GM19463 (cell line): ENCODE data around the gene ARFRP1.

Experiments
- ATAC-seq: cut with Tn5 transposase; IDR thresholded peaks from one replicate; pipeline ENCODE4 v1.9.1; 2021; ENCODE audit warnings: mild to moderate bottlenecking, moderate library complexity; ENCODE audit not compliant: unreplicated experiment

The ARFRP1 gene

DNA sequence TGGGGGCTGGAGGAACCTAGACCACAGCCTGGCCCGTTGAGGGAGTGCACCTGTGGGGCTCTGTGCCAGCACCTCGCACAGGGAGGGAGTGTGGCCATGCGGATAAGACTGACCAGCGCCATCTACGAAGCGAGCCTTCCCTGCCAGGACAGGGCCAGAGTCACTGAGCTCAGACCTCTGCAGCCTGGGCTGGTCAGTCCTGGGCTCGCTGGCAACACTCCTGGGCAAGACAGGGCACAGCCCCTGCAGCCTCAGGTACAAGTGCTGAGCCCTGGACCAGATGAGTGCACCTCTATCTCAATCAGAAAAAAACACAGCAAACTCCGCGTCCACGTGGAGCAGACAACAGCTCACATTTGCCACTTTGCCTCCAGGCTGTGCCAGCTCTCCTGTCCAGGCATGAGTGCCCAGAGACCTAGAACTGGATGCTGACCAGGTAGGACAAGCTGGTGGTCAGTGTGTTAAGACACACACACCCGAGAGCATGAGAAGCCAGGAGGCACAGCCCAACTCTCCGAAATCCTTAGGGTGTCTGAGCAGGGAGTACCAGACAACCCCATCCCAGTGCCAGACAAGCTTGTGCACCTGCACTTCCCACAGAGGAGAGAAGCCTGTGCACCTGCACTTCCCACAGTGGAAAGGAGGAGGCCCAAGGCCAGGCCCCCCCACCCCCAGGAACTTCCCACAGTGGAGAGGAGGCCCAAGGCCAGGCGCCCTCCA lies 4.9 kb downstream of the ARFRP1 start:
- ATAC-seq = no peak

GRCh38 chr20:63702036-63702665 lies 5.6 kb downstream of the ARFRP1 start:
- no peak for ATAC-seq

DNA sequence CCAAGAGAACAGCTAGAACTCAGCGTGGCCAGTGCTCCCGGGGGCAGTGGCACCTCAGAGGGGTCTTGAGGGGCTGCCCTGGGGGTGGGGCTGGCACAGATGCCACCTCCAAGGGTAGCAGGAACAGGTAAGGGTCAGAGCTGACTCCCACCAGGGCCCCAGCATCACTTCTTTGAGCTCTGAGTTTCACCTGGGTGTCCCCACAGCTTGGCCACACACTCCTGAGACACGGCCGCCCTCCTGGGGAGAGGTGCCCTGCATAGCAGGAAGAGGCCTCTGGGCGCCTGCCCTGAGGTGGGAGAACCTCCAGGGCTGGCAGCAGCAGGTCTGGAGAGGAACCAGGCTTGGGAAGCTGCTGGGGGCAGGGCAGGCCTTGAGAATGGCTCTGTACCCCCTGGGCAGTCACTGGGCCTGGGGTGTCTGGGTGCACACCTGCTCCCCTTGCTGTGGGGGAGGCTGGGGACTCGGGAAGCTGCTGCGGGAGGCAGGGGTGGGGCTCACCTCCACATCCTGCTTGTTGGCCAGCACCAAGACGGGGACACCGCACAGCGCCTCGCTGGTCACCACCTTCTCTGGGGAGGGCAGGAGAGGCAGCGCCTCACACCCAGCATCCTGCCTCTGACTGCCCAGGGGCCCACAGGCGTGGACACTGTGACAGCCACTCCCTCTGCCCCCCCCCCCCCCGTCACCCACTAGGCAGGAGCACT lies 6.3 kb downstream of the ARFRP1 start:
- no peak for ATAC-seq

DNA sequence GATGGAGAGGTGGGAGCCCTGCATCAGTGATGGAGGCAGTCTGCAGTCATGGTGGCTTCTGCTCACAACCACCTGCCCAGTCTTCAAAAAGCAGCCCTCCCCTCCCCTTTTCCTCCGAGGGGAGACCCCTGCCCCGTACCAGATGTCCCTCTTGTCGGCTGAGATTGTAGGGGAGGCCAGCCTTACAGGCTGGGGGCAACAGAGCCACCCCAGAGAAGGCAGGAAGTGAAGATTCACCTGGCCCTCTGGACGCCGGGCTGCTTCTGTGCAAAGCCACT lies 6.8 kb downstream of the ARFRP1 start:
- ATAC-seq = no peak

DNA sequence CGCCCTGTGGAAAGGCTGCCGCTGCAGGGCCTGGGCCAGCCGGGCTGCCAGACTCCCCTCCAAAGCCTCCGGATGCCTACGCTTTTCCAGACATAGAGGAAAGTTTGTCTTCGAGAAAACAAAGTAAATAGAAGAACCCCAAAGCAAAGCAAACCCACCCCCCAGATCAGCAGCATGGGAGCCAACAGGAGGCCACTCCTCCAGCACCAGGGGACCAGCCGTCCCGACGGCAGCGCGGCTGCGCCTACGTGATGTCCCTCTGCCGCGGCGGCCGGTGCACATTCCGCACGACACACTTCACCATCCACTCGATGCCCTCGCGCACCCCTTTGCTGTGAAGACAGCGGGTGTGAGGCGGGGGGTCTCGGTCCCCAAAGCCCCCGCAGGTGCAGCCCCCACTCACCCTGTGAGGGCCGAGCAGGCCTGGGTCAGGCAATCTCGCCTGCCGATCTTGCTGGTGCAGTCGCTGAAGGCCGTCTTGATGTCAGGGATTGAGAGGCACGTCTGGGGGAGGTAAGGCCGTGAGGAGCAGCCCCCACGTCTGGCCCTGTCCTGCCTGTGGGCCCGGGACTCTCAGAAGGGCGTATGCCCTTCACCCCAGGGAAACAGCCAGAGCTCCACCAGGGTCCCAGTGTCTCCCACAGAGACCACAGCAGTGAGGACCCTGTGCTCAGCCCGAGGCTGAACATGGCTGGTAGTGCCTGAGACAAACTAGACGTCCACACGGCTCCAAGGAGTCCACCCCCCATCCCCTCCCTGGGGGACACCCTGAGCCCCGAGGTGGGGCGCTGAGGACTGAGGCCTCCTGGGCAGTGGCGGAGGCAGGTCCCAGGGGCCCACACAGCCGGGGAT lies 7.4 kb downstream of the ARFRP1 start:
- ATAC-seq = no peak

GRCh38 chr20:63699466-63700198 lies 8.1 kb downstream of the ARFRP1 start:
- ATAC-seq = no peak

DNA sequence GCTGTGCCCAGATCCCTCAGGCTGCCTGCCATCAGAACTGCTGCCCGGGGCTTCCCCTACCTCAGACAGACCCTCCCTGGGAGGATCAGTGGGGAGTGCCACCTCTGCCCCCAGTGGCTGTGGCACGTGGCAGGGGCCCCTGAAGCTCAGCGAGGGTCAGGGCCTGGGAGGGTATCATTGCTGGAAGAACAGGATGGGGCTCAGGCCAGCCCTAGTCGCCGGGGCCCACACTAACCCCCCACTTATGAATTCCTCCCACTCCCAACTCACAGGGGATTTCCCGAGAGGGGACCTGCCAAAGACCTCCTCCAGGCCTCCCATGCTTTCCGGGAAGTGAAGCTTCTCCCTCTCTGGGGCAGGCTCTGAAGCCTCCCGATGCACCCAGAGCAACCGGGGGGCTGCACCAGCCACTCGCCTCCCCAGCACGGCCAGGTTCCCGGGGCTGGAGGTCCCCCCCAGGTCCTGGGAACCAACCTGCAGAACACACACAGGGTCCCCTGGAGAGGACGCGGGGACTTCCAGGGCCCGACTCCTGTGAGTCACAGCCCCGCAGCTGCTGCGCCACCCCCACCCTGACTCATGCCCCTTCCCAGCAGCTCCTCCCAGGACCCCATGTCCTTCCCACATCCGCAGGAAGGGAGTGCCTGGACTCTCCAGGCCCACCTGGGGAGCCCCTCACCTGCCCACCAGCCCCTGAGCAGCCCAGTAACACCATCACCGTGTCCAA lies 8.9 kb downstream of the ARFRP1 start:
- no peak for ATAC-seq

DNA sequence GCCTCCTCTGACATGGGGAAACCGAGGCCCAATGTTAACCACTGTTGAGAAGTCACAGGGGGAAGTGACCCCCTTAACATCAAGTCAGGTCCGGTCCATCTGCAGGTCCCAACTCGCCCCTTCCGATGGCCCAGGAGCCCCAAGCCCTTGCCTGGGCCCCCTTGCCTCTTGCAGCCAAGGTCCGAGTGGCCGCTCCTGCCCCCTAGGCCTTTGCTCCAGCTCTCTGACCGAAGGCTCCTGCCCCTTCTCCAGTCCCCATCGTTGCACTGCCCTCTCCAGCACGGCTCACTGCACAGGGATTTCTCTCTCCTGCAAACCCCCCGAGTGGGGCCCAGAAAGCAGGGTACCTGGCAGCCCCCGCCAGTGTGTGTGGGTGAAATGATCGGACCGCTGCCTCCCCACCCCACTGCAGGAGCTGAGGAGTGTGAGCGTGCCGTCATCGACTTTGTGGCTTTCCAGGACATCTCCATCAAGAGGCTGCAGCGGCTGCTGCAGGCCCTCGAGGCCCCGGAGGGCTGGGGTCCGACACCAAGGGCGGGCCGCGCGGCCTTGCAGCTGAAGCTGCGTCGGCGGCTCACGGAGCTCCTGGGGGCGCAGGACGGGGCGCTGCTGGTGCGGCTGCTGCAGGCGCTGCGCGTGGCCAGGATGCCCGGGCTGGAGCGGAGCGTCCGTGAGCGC lies 9.8 kb downstream of the ARFRP1 start:
- ATAC-seq = no peak

DNA sequence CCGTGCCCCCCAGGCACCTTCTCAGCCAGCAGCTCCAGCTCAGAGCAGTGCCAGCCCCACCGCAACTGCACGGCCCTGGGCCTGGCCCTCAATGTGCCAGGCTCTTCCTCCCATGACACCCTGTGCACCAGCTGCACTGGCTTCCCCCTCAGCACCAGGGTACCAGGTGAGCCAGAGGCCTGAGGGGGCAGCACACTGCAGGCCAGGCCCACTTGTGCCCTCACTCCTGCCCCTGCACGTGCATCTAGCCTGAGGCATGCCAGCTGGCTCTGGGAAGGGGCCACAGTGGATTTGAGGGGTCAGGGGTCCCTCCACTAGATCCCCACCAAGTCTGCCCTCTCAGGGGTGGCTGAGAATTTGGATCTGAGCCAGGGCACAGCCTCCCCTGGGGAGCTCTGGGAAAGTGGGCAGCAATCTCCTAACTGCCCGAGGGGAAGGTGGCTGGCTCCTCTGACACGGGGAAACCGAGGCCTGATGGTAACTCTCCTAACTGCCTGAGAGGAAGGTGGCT lies 10.4 kb downstream of the ARFRP1 start:
- no peak for ATAC-seq

DNA sequence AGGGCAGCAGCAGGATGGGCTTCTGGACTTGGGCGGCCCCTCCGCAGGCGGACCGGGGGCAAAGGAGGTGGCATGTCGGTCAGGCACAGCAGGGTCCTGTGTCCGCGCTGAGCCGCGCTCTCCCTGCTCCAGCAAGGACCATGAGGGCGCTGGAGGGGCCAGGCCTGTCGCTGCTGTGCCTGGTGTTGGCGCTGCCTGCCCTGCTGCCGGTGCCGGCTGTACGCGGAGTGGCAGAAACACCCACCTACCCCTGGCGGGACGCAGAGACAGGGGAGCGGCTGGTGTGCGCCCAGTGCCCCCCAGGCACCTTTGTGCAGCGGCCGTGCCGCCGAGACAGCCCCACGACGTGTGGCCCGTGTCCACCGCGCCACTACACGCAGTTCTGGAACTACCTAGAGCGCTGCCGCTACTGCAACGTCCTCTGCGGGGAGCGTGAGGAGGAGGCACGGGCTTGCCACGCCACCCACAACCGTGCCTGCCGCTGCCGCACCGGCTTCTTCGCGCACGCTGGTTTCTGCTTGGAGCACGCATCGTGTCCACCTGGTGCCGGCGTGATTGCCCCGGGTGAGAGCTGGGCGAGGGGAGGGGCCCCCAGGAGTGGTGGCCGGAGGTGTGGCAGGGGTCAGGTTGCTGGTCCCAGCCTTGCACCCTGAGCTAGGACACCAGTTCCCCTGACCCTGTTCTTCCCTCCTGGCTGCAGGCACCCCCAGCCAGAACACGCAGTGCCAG lies 11.0 kb downstream of the ARFRP1 start, which contains the start of gene TNFRSF6B:
TNFRSF6B (plus strand) TSS at position 25 of the 729 bp plus-strand sequence; CDS start at position 141, 116 bp downstream.
- ATAC-seq = no peak

GRCh38 chr20:63696306-63696627 lies 11.5 kb downstream of the ARFRP1 start:
- no peak for ATAC-seq

DNA sequence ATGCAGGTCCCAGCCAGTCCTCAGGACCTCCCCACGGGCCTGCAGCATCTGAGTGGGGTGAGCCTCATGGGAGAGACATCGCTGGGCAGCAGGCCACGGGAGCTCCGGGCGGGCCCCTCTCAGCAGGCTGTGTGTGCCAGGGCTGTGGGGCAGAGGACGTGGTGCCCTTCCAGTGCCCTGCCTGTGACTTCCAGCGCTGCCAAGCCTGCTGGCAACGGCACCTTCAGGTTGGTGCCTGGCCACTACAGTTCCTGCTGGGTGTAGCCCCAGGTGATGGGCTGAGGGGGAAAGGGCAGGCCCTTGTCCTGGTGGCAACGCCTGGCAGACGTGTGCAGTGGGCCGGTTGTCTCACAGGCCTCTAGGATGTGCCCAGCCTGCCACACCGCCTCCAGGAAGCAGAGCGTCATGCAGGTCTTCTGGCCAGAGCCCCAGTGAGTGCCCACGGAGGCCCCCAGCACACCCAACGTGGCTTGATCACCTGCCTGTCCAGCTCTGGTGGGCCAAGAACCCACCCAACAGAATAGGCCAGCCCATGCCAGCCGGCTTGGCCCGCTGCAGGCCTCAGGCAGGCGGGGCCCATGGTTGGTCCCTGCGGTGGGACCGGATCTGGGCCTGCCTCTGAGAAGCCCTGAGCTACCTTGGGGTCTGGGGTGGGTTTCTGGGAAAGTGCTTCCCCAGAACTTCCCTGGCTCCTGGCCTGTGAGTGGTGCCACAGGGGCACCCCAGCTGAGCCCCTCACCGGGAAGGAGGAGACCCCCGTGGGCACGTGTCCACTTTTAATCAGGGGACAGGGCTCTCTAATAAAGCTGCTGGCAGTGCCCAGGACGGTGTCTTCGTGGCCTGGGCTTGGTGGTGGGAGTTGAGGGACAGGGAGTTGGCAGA lies 12.1 kb downstream of the ARFRP1 start:
- no peak for ATAC-seq

DNA sequence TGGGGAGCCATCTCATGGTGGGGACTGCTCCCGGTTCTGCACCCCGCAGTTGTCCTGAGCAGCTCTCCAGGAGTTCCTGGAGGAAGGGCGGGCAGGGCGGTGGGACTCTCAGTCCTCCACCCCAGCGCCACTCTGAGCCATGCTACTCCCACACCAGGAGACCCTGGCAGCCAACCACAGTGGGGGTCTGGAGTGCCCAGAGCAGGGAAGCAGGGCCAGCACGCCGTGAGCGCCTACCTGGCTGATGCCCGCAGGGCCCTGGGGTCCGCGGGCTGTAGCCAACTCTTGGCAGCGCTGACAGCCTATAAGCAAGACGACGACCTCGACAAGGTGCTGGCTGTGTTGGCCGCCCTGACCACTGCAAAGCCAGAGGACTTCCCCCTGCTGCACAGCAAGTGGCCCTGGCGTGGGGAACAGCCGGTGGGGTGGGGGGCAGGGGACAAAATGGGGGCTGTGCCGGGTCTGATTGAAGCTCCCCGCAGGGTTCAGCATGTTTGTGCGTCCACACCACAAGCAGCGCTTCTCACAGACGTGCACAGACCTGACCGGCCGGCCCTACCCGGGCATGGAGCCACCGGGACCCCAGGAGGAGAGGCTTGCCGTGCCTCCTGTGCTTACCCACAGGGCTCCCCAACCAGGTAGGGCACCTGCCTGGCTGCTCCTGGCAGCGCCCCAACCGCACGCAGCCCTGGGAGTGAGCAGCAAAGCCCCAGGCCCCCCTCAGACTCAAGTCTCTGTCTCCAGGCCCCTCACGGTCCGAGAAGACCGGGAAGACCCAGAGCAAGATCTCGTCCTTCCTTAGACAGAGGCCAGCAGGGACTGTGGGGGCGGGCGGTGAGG lies 13.0 kb downstream of the ARFRP1 start:
- no peak for ATAC-seq

DNA sequence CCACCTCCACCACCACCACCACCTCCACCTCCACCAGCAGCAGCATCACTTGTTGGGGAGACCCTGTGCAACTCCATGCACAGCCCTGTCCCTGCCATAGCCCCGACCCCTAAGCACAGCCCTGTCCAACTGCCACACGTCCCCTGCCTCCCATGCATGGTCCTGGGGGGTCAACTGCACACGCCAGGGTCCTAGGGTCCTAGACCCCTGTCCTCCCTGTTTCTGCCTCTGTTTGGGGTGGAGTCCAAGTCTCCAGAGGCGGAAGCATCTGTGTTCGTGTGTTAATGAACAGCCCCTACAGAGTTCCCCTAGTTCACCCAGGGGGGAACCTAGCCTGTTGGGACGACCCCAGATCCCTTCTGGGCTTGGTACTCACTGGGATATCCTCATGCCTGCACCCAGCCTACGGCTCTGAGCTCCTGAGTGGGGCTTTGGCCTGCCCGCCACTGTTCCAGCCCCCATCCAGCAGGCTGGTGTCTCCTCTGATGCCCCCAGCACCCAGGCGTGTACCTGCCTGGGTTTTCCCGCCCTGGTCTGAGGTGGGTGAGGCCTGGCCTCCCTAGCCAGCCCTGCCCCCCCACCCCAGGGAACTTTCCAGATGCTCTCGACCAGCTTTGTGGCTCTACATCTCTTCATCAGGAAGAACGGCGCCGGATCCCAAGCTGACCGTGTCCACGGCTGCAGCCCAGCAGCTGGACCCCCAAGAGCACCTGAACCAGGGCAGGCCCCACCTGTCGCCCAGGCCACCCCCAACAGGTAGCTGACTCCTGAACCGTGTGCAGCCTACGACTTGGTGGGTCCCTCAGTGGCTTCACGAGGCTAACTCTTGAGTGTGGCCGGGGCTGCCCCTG lies 13.8 kb downstream of the ARFRP1 start:
- ATAC-seq = no peak

DNA sequence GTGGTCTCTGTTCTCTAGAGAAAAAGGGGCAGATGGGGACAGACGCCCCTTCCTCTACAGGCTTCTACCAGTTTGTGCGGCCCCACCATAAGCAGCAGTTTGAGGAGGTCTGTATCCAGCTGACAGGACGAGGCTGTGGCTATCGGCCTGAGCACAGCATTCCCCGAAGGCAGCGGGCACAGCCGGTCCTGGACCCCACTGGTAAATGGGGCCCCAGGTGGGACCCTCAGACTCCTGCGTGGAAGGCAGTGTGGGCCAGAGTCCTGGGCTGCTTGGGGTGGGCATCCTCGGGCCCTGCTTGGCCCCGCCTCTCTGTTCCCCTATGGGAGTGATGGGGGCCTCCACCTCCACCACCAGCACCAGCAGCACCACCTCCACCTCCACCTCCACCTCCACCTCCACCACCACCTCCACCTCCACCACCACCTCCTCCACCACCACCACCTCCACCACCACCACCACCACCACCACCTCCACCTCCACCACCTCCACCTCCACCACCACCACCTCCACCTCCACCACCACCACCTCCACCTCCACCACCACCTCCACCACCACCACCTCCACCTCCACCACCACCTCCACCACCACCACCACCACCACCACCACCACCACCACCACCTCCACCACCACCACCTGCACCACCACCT lies 14.6 kb downstream of the ARFRP1 start:
- ATAC-seq = no peak
